ENCODE results near the gene OLFM4.

Gene OLFM4

GRCh38 chr13:52992110-52992509 lies 36.5 kb upstream of the OLFM4 start:
- Histone ChIP-seq H3K4me1 (ENCODE audit: insufficient read depth, low read length) (peaks cover 17% of the 10 kb centered on the region), H3K79me2 (ENCODE audit: insufficient read depth, low read length) (no peaks in the 10 kb centered on the region), H3K4me3 (ENCODE audit: low read depth in 1 of 2, low read length in 2 of 2) (no peak overlapping the region), H3K9me3 (ENCODE audit: insufficient read depth, low read length, severe bottlenecking) (no peaks in the 10 kb centered on the region), H3K9ac (ENCODE audit: low read depth, low read length) (no peak overlapping the region), H3K36me3 (ENCODE audit: insufficient read depth, low read length) (no peaks in the 10 kb centered on the region), H3K4me2 (ENCODE audit: insufficient read depth, low read length) (no peak overlapping the region), H3K27ac (ENCODE audit: low read length) (no peak overlapping the region), H3K27me3 (ENCODE audit: insufficient read depth, low read length, poor library complexity) (no peaks in the 10 kb centered on the region), H4K20me1 (ENCODE audit: insufficient read depth, low read length) (no peaks in the 10 kb centered on the region), H2AFZ (ENCODE audit: low read depth, low read length) (no peak overlapping the region)
- no peak for ATAC-seq (ENCODE audit: insufficient read depth, low read depth)
- DNase-seq: no peak
- no peak for TF ChIP-seq EZH2 (IDR thresholded peaks at IDR 0.05; ENCODE audit: borderline replicate concordance, low read depth, low read length, severe bottlenecking)
- TF ChIP-seq CTCF (IDR thresholded peaks at IDR 0.05; ENCODE audit: borderline replicate concordance, extremely low read depth, low read length, poor library complexity, severe bottlenecking): no peak

GRCh38 chr13:52994051-52994450 lies 34.6 kb upstream of the OLFM4 start:
- DNase-seq: no peak

GRCh38 chr13:52994865-52995264 lies 33.7 kb upstream of the OLFM4 start:
- no peak overlapping the region for H3K4me3 ChIP-seq (ENCODE audit: low read depth in 1 of 2, low read length in 2 of 2)
- DNase-seq (no peak), ATAC-seq (ENCODE audit: insufficient read depth, low read depth) (peak; percentile 40; the same call in 1 of the 3 replicates)
- H3K9me3 ChIP-seq (ENCODE audit: insufficient read depth, low read length, severe bottlenecking): no peaks in the 10 kb centered on the region
- TF ChIP-seq CTCF (IDR thresholded peaks at IDR 0.05; ENCODE audit: borderline replicate concordance, extremely low read depth, low read length, poor library complexity, severe bottlenecking) (no peak), EZH2 (IDR thresholded peaks at IDR 0.05; ENCODE audit: borderline replicate concordance, low read depth, low read length, severe bottlenecking) (no peak)
- H3K27me3 ChIP-seq (ENCODE audit: insufficient read depth, low read length, poor library complexity): no peaks in the 10 kb centered on the region
- 0 out of 2 replicates have a peak overlapping the region, but pooled peaks have one; percentile 0 for H3K4me2 ChIP-seq (ENCODE audit: insufficient read depth, low read length)
- no peak overlapping the region for H2AFZ ChIP-seq (ENCODE audit: low read depth, low read length)
- H4K20me1 ChIP-seq (ENCODE audit: insufficient read depth, low read length): no peaks in the 10 kb centered on the region
- no peaks in the 10 kb centered on the region for H3K36me3 ChIP-seq (ENCODE audit: insufficient read depth, low read length)
- H3K27ac ChIP-seq (ENCODE audit: low read length): no peak overlapping the region
- H3K9ac ChIP-seq (ENCODE audit: low read depth, low read length): no peak overlapping the region
- peaks cover 17% of the 10 kb centered on the region for H3K4me1 ChIP-seq (ENCODE audit: insufficient read depth, low read length)
- H3K79me2 ChIP-seq (ENCODE audit: insufficient read depth, low read length): no peaks in the 10 kb centered on the region

More at GRCh38 chr13:52994051-52994450, 34.6 kb upstream of the OLFM4 start:
- Histone ChIP-seq H3K4me3 (ENCODE audit: low read depth in 1 of 2, low read length in 2 of 2) (no peak overlapping the region), H4K20me1 (ENCODE audit: insufficient read depth, low read length) (no peaks in the 10 kb centered on the region), H3K9ac (ENCODE audit: low read depth, low read length) (no peak overlapping the region), H3K79me2 (ENCODE audit: insufficient read depth, low read length) (no peaks in the 10 kb centered on the region), H3K27ac (ENCODE audit: low read length) (no peak overlapping the region), H3K4me1 (ENCODE audit: insufficient read depth, low read length) (peaks cover 17% of the 10 kb centered on the region), H3K9me3 (ENCODE audit: insufficient read depth, low read length, severe bottlenecking) (no peaks in the 10 kb centered on the region), H3K27me3 (ENCODE audit: insufficient read depth, low read length, poor library complexity) (no peaks in the 10 kb centered on the region), H2AFZ (ENCODE audit: low read depth, low read length) (no peak overlapping the region), H3K36me3 (ENCODE audit: insufficient read depth, low read length) (no peaks in the 10 kb centered on the region), H3K4me2 (ENCODE audit: insufficient read depth, low read length) (no peak overlapping the region)
- TF ChIP-seq EZH2 (IDR thresholded peaks at IDR 0.05; ENCODE audit: borderline replicate concordance, low read depth, low read length, severe bottlenecking): no peak
- no peak for TF ChIP-seq CTCF (IDR thresholded peaks at IDR 0.05; ENCODE audit: borderline replicate concordance, extremely low read depth, low read length, poor library complexity, severe bottlenecking)
- no peak for ATAC-seq (ENCODE audit: insufficient read depth, low read depth)

- TF ChIP-seq EZH2 (IDR thresholded peaks at IDR 0.05; ENCODE audit: borderline replicate concordance, low read depth, low read length, severe bottlenecking) (no peak), CTCF (IDR thresholded peaks at IDR 0.05; ENCODE audit: borderline replicate concordance, extremely low read depth, low read length, poor library complexity, severe bottlenecking) (no peak)
- no peak overlapping the region for H3K9ac ChIP-seq (ENCODE audit: low read depth, low read length)
- H3K4me3 ChIP-seq (ENCODE audit: low read depth in 1 of 2, low read length in 2 of 2): no peak overlapping the region
- DNase-seq: no peak
- no peaks in the 10 kb centered on the region for H3K27me3 ChIP-seq (ENCODE audit: insufficient read depth, low read length, poor library complexity)
- H4K20me1 ChIP-seq (ENCODE audit: insufficient read depth, low read length): no peaks in the 10 kb centered on the region
- no peaks in the 10 kb centered on the region for H3K9me3 ChIP-seq (ENCODE audit: insufficient read depth, low read length, severe bottlenecking)
- H2AFZ ChIP-seq (ENCODE audit: low read depth, low read length): no peak overlapping the region
- peaks cover 17% of the 10 kb centered on the region for H3K4me1 ChIP-seq (ENCODE audit: insufficient read depth, low read length)
- H3K4me2 ChIP-seq (ENCODE audit: insufficient read depth, low read length): no peak overlapping the region
- no peaks in the 10 kb centered on the region for H3K36me3 ChIP-seq (ENCODE audit: insufficient read depth, low read length)
- no peak for ATAC-seq (ENCODE audit: insufficient read depth, low read depth)
- no peak overlapping the region for H3K27ac ChIP-seq (ENCODE audit: low read length)
- H3K79me2 ChIP-seq (ENCODE audit: insufficient read depth, low read length): no peaks in the 10 kb centered on the region
These were observed 32.7 kb upstream of the OLFM4 start for GRCh38 chr13:52995946-52996345.
